Epithelial cell of proximal tubule (primary cell): ENCODE measurements around the gene ERBB3. TPM values are rescaled to one million over a fixed set of nuclear protein-coding genes. Genes with fewer than 3 reads are reported as not detected.

ENCODE experiments used
- DNase-seq: peaks from one replicate; pipeline ENCODE4 v3.0.0-alpha.2; 2011; ENCODE audit warnings: low read depth
- H3K4me3 ChIP-seq: 2 replicates; pipeline ENCODE4 v1.5.1; 2011; ENCODE audit warnings: low read depth, mild to moderate bottlenecking, low read length
- CTCF ChIP-seq: conservative IDR thresholded peaks from 2 replicates; pipeline ENCODE4 v1.5.1; 2012; ENCODE audit warnings: low read depth, mild to moderate bottlenecking, low read length
- total RNA-seq: library from RNA; depleted of rRNA; stranded (reverse); fragments of >200 nt; gene quantifications from 2 replicates; pipeline ENCODE4 v1.2.3, GENCODE V29; 2015

The ERBB3 gene
- total RNA-seq, 1 donor from 2014 or later = 24.2 TPM

- no peak overlapping the region for H3K4me3 ChIP-seq
- DNase-seq = no peak
- no peak for TF ChIP-seq CTCF
These were observed 66.8 kb downstream of the ERBB3 start for GRCh38 chr12:56146492-56147460.

GRCh38 chr12:56150563-56150962 lies 70.6 kb downstream of the ERBB3 start:
- DNase-seq = no peak
- no peak for TF ChIP-seq CTCF
- no peak overlapping the region for H3K4me3 ChIP-seq

GRCh38 chr12:56151672-56152131 lies 71.7 kb downstream of the ERBB3 start:
- DNase-seq = no peak
- peak; percentile 59 for TF ChIP-seq CTCF
- H3K4me3 ChIP-seq = peak overlapping the region; percentile 86

GRCh38 chr12:56152132-56152755 lies 72.3 kb downstream of the ERBB3 start, which contains the start of gene MYL6B:
Gene MYL6B, plus strand, starts transcription at chr12:56152587. Its CDS starts 1,332 bp downstream, at chr12:56153919.
- peak within 1 kb of the TSS; percentile 86 for H3K4me3 ChIP-seq
- DNase-seq = no peak
- no peak for TF ChIP-seq CTCF

Other genes with a start within 250 kb of the ERBB3 start
- gene MMP19, start 237.2 kb upstream of the ERBB3 start, total RNA-seq = 1.2 and 1.3 TPM in 2 replicates
- 49.2 and 56.0 TPM in 2 replicates for gene PYM1, start 152.3 kb upstream of the ERBB3 start, total RNA-seq
- 44.3 and 272 TPM in 2 replicates for gene DGKA, start 149.0 kb upstream of the ERBB3 start, total RNA-seq
- 1.4 and 3.7 TPM in 2 replicates for gene PMEL, start 114.1 kb upstream of the ERBB3 start, total RNA-seq
- gene CDK2, start 113.3 kb upstream of the ERBB3 start, total RNA-seq = 62.0 and 81.2 TPM in 2 replicates
- 50.1 and 61.5 TPM in 2 replicates for gene RAB5B, start 106.1 kb upstream of the ERBB3 start, total RNA-seq
- 12.9 and 15.7 TPM in 2 replicates for gene SUOX, start 82.9 kb upstream of the ERBB3 start, total RNA-seq
- 0.94 and 3.1 TPM in 2 replicates for gene IKZF4, start 59.1 kb upstream of the ERBB3 start, total RNA-seq
- 3,534 and 3,636 TPM in 2 replicates for gene RPS26, start 38.2 kb upstream of the ERBB3 start, total RNA-seq
- gene PA2G4, start 24.4 kb downstream of the ERBB3 start, total RNA-seq = 230 and 332 TPM in 2 replicates
- 3,901 and 5,792 TPM in 2 replicates for gene RPL41, start 36.5 kb downstream of the ERBB3 start, total RNA-seq
- gene ZC3H10, start 38.1 kb downstream of the ERBB3 start, total RNA-seq = 1.8 and 2.7 TPM in 2 replicates
- 384 and 464 TPM in 2 replicates for gene ESYT1, start 48.1 kb downstream of the ERBB3 start, total RNA-seq
- gene MYL6B, start 72.4 kb downstream of the ERBB3 start, total RNA-seq = 119 and 133 TPM in 2 replicates
- 3,822 and 3,955 TPM in 2 replicates for gene MYL6, start 78.2 kb downstream of the ERBB3 start, total RNA-seq
- 34.9 and 43.9 TPM in 2 replicates for gene SMARCC2, start 109.3 kb downstream of the ERBB3 start, total RNA-seq
- gene RNF41, start 141.8 kb downstream of the ERBB3 start, total RNA-seq = 25.1 and 48.4 TPM in 2 replicates
- gene NABP2, start 144.2 kb downstream of the ERBB3 start, total RNA-seq = 22.7 and 60.8 TPM in 2 replicates
- gene SLC39A5, start 149.9 kb downstream of the ERBB3 start, total RNA-seq = not detected in 2 replicates
- 29.6 and 31.3 TPM in 2 replicates for gene ANKRD52, start 178.2 kb downstream of the ERBB3 start, total RNA-seq
- gene COQ10A, start 186.8 kb downstream of the ERBB3 start, total RNA-seq = 10.9 and 18.8 TPM in 2 replicates
- 133 and 174 TPM in 2 replicates for gene CS, start 220.2 kb downstream of the ERBB3 start, total RNA-seq
- gene CNPY2, start 235.8 kb downstream of the ERBB3 start, total RNA-seq = 141 and 155 TPM in 2 replicates